Fibroblast of mammary gland (primary cell): ENCODE data around the gene USP49.
"Not testable (repeated sequence)": the region's sequence is repeated elsewhere in the genome, so short reads cannot be mapped to it uniquely, and the experiment has no call there.

Experiments used
- DNase-seq: peaks from one replicate; pipeline ENCODE4 v3.0.0-alpha.2; 2010; ENCODE audit warnings: low read depth
- H3K4me3 ChIP-seq: 2 replicates; pipeline ENCODE4 v1.5.1; 2011; ENCODE audit warnings: low read depth, mild to moderate bottlenecking, low read length, moderate library complexity; ENCODE audit not compliant: control insufficient read depth
- TF ChIP-seq, protein P1 (sequence below): conservative IDR thresholded peaks from 2 replicates; pipeline ENCODE4 v1.5.1; 2011; ENCODE audit warnings: low read depth, low read length, inconsistent platforms; ENCODE audit not compliant: control insufficient read depth, insufficient read depth

Gene USP49

DNA sequence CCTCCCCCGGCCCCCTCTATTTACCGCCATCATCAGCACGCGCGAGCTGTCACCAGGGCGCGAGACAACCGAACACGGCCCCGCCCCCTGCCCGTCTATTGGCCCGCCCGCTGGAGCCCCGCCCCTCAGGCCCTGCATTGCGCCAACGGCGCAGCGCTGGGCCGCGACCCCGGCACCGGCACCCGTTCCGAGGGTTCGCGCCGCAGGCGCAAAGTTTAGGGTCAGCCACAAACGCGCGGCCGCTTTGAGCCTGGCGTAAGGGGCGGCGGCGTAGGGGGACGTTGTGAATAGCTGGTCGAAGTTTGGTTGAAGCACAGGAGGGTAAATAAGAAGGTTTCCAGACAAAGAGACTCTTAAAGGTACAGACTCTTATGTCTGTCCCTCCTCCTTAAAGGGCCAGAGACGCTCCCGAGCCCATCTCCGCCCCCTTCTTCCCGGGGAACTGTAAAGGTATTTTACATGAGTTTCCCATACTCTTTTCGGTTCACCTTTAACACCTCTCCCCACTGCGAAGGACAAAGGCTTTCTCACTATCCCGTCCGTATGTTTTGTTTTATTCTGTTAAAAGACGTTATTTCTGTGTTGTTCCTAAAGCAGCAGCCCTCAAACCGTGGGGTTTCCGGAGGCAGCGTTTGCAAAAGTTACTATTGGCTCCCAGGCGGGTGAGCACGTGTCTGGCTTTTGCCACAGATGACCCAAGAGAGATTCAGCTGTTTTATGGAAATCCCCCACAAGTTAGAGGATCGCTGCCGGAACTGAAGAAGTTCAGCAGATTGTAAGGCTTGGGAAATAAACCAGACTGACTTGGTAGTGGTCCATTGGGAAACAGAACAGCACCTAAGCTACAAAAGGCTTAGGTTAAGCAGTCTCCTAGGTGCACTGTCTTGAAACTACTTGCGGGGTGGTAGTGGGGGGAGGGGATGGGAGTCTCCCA, at the start of gene USP49:
TSS of gene USP49 (minus strand) at position 76 of the 934 bp plus-strand sequence. CDS start 88,392 bp downstream, outside the sequence.
- peak within 1 kb of the TSS; percentile 84 for H3K4me3 ChIP-seq
- TF ChIP-seq, protein P1, sequence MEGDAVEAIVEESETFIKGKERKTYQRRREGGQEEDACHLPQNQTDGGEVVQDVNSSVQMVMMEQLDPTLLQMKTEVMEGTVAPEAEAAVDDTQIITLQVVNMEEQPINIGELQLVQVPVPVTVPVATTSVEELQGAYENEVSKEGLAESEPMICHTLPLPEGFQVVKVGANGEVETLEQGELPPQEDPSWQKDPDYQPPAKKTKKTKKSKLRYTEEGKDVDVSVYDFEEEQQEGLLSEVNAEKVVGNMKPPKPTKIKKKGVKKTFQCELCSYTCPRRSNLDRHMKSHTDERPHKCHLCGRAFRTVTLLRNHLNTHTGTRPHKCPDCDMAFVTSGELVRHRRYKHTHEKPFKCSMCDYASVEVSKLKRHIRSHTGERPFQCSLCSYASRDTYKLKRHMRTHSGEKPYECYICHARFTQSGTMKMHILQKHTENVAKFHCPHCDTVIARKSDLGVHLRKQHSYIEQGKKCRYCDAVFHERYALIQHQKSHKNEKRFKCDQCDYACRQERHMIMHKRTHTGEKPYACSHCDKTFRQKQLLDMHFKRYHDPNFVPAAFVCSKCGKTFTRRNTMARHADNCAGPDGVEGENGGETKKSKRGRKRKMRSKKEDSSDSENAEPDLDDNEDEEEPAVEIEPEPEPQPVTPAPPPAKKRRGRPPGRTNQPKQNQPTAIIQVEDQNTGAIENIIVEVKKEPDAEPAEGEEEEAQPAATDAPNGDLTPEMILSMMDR: no peak
- peak; percentile 78 for DNase-seq

DNA sequence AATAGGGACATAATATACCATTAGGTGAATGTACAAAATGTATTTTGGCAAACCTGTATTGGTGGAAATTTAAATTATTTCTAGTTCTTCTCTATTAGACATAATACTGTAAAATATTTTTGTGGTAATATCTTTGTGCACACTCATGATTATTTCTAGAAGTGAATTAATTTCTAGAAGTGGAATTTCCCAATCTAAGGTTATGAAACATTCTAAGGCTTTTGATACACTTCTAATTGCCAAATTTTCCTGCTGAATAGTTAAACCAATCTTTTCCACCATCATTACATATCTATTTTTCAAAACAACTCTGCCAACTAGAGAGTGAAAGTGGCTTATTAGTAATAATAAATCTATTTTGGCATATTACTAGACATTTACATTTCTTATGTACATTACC, 48.3 kb upstream of the USP49 start:
- TF ChIP-seq, protein P1: no peak
- no peak for DNase-seq
- H3K4me3 ChIP-seq: no peak overlapping the region

DNA sequence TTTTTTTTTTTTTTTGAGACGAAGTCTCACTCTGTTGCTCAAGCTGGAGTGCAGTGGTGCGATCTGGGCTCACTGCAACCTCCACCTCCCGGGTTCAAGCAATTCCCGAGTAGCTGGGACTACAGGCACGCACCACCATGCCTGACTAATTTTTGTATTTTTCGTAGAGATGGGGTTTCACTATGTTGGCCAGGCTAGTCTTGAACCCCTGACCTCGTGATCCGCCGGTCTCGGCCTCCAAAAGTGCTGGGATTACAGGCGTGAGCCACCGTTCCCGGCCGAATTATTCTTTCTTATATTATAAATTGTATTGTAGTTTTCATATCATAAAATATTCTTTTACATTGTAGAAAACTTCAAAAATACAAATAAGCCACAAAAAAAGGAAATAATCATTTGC, 47.7 kb upstream of the USP49 start:
- not testable (repeated sequence) for DNase-seq, H3K4me3 ChIP-seq

DNA sequence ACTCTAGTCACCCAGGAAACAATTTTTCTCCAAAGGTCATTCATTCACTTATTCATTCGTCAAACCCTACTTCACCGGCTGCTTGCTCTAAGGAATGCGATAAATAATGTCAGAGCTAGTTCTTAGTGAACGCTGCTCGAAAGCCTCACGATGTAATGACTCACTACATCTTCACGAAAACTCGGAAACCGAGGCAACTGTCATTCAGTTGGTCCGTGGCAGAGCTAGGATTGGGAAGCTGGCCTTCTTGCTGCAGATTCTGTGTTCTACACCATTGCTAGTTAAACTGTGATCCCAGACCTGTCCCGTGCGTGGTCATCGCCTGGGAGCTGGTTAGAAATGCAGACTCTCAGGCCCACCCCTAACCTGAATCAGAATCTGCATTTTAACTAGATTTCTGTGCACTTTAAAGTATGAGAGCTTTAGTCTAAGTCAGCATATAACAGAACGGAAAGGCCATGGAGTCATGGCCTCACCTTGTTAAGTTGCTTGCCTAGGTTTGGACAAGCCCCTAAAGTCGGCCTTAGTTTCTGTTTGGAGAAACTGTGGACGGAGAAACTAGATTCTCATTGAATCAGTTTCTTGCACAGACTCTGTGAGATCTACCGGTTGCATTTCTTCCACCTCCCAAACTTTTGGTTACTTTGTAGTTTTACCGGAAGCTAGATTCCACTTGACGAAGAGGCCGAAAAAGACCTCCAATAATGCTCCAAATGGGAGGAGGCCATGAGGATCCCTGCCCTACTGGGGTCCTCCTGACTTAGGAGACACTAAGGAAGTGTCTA, 47.1 kb upstream of the USP49 start:
- DNase-seq: peak; percentile 92
- TF ChIP-seq, protein P1: no peak
- peak overlapping the region; percentile 57 for H3K4me3 ChIP-seq

DNA sequence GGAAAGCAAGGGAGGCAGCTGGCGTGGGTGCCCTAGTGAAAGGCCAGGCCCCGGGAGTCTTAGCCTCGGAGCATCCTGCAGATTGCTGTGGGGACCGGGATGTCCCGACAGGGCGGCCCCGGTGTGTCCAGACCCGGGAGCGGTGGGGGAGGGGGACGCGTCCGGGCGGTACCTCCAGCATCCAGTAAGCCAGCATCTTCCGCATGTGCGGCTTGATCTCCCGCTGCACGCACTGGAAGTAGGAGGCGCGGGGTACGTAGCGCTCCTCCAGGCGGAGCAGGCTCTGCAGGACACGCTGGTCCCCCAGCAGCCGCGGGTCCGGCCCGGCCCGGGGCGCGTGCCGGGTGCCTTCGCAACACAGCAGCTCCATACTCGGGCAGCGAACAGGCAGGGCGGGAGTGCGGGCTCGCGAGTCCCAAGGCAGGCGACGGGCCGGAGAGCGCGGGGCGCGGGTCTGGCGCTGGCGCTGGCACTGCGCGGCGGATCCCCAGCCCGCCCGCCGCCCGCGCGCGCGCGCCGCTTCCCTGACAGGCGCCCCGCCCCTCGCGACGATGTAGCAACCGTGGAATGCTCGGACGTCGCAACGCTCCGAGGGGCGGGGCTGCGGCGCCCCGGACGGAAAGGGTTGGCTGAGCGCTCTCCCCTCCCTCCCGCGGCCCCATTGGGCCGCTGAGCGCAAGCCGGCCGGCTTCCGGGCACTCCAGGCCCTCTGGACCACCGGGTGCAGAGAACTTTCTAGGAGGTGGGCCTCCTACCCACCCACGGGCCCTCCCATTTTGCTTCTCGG, 46.3 kb upstream of the USP49 start, which contains the start of gene CCND3:
TSS of gene CCND3 (minus strand) at position 529 of the 787 bp plus-strand sequence. CDS start at position 370, 159 bp downstream.
- TF ChIP-seq, protein P1: no peak

DNA sequence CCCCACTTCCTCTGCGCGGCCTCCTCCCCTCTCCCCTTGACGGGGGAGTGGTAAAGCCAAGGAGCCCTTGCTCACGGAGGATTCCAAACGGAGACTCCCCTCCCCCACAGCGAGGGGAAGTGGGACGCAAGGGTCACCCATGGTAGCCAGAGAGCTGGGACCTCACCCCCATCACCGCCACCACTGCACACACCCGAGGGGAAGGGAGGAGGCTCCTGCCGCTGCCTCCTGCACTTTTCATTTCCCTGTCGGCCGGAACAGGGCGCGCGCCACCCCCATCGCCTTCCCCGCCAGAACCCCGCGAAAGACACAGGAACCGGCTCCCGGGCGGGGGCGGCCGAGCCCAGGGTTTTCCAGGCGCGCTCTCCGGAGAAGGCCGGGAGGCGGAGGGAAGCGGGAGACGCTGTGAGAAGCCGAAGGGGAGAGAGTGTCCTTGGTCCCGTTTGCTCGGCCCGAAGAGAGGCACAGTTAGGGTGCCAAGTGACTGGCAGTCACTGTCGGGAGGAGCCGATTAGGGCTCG, 45.6 kb upstream of the USP49 start:
- DNase-seq: no peak
- TF ChIP-seq, protein P1: no peak
- H3K4me3 ChIP-seq: peak overlapping the region; percentile 77

More for the DNA sequence above, 46.3 kb upstream of the USP49 start, which contains the start of gene CCND3:
- DNase-seq: no peak
- peak within 1 kb of the TSS; percentile 77 for H3K4me3 ChIP-seq
